WTC11 (cell line): ENCODE data around the gene DERA. TPM values are rescaled to one million over a fixed set of nuclear protein-coding genes. Genes with fewer than 3 reads are reported as not detected.
A peak's percentile ranks its signal among the peaks of the same experiment; 100 is the strongest.

Source experiments
- ATAC-seq: fragments of 200-7000 bp; cut with Tn5 transposase; 2 replicates; pipeline ENCODE4 v1.10.0; 2021; ENCODE audit warnings: mild to moderate bottlenecking, moderate library complexity
- CTCF ChIA-PET: fragments of 300-600 bp; sonication (Branson Sonifier 250); formaldehyde crosslinking; loops from one replicate; lab custom pipeline; 2021; ENCODE audit warnings: antibody characterized with exemption; lab: Charles Lee
- POLR2A ChIA-PET: fragments of 350-600 bp; sonication (Branson Sonifier 250); formaldehyde crosslinking; loops from one replicate; lab custom pipeline; 2021; ENCODE audit warnings: antibody characterized with exemption; lab: Charles Lee
- DNase-seq: peaks from one replicate; pipeline ENCODE4 v3.0.0; 2021; ENCODE audit warnings: low spot score
- H3K27ac Mint-ChIP-seq: 2 replicates; pipeline ENCODE4 v1.8.0; 2021; ENCODE audit warnings: mixed read lengths
- H3K27me3 Mint-ChIP-seq: 2 replicates; pipeline ENCODE4 v1.8.0; 2021; ENCODE audit warnings: low read depth, mild to moderate bottlenecking, moderate library complexity, mixed read lengths
- H3K36me3 Mint-ChIP-seq: 2 replicates; pipeline ENCODE4 v1.8.0; 2021; ENCODE audit warnings: mixed read lengths
- H3K4me1 Mint-ChIP-seq: 2 replicates; pipeline ENCODE4 v1.8.0; 2022; ENCODE audit warnings: mixed read lengths
- H3K4me3 Mint-ChIP-seq: 2 replicates; pipeline ENCODE4 v1.8.0; 2021; ENCODE audit warnings: mild to moderate bottlenecking, moderate library complexity, mixed read lengths
- H3K9me3 Mint-ChIP-seq: 2 replicates; pipeline ENCODE4 v1.8.0; 2021; ENCODE audit warnings: mixed read lengths
- AFF4 ChIP-seq: sonication (generic); formaldehyde crosslinking; IDR thresholded peaks from 2 replicates; pipeline ENCODE4 v1.8.1; 2023; ENCODE audit warnings: mild to moderate bottlenecking, missing genetic modification reagents, borderline replicate concordance
- ATF6 ChIP-seq: sonication (generic); formaldehyde crosslinking; IDR thresholded peaks from 2 replicates; pipeline ENCODE4 v1.8.1; 2023; ENCODE audit warnings: mild to moderate bottlenecking, missing genetic modification reagents
- CDX4 ChIP-seq: fragments of 250-450 bp; sonication (Bioruptor Pico); IDR thresholded peaks from 2 replicates; pipeline ENCODE4 v1.9.0; 2021; ENCODE audit warnings: moderate library complexity, mild to moderate bottlenecking, inconsistent platforms, borderline replicate concordance
- E2F1 ChIP-seq: sonication (generic); formaldehyde crosslinking; IDR thresholded peaks from 2 replicates; pipeline ENCODE4 v1.8.0; 2022; ENCODE audit warnings: mild to moderate bottlenecking, missing genetic modification reagents
- E2F4 ChIP-seq: sonication (generic); formaldehyde crosslinking; IDR thresholded peaks from 2 replicates; pipeline ENCODE4 v1.8.1; 2022; ENCODE audit warnings: low read depth, mild to moderate bottlenecking, moderate library complexity, missing genetic modification reagents, borderline replicate concordance
- ELF4 ChIP-seq: sonication (generic); formaldehyde crosslinking; IDR thresholded peaks from 2 replicates; pipeline ENCODE4 v1.8.1; 2022; ENCODE audit warnings: low read depth, mild to moderate bottlenecking, moderate library complexity, missing genetic modification reagents
- EMX1 ChIP-seq: fragments of 250-450 bp; sonication (Bioruptor Pico); IDR thresholded peaks from 2 replicates; pipeline ENCODE4 v1.8.0; 2021; ENCODE audit warnings: mild to moderate bottlenecking
- FOXJ3 ChIP-seq: sonication (generic); formaldehyde crosslinking; IDR thresholded peaks from 2 replicates; pipeline ENCODE4 v1.9.0; 2021; ENCODE audit warnings: missing genetic modification reagents, mild to moderate bottlenecking, borderline replicate concordance
- IRF2 ChIP-seq: sonication (generic); formaldehyde crosslinking; IDR thresholded peaks from 2 replicates; pipeline ENCODE4 v1.8.0; 2022; ENCODE audit warnings: low read depth, missing genetic modification reagents, borderline replicate concordance
- JUN ChIP-seq: sonication (generic); formaldehyde crosslinking; IDR thresholded peaks from 2 replicates; pipeline ENCODE4 v1.8.0; 2023; ENCODE audit warnings: mild to moderate bottlenecking, missing genetic modification reagents
- MAX ChIP-seq: sonication (generic); formaldehyde crosslinking; IDR thresholded peaks from 2 replicates; pipeline ENCODE4 v1.8.0; 2022; ENCODE audit warnings: mild to moderate bottlenecking, missing genetic modification reagents
- NFATC4 ChIP-seq: fragments of 250-450 bp; sonication (Bioruptor Pico); IDR thresholded peaks from 2 replicates; pipeline ENCODE4 v1.9.0; 2021; ENCODE audit warnings: mild to moderate bottlenecking
- NFYB ChIP-seq: sonication (generic); formaldehyde crosslinking; conservative IDR thresholded peaks from 2 replicates; pipeline ENCODE4 v1.8.0; 2022; ENCODE audit warnings: low read depth, missing genetic modification reagents
- SMAD4 ChIP-seq: sonication (generic); formaldehyde crosslinking; IDR thresholded peaks from 2 replicates; pipeline ENCODE4 v1.8.0; 2022; ENCODE audit warnings: mild to moderate bottlenecking, missing genetic modification reagents
- TCF7 ChIP-seq: sonication (generic); formaldehyde crosslinking; IDR thresholded peaks from 2 replicates; pipeline ENCODE4 v1.8.0; 2022; ENCODE audit warnings: mild to moderate bottlenecking, low read depth, missing genetic modification reagents, moderate library complexity
- ZBTB21 ChIP-seq: sonication (generic); formaldehyde crosslinking; IDR thresholded peaks from 2 replicates; pipeline ENCODE4 v1.8.1; 2023; ENCODE audit warnings: mild to moderate bottlenecking, missing genetic modification reagents, borderline replicate concordance
- ZBTB43 ChIP-seq: sonication (generic); formaldehyde crosslinking; IDR thresholded peaks from 2 replicates; pipeline ENCODE4 v1.8.1; 2023; ENCODE audit warnings: mild to moderate bottlenecking, missing genetic modification reagents
- ZNF396 ChIP-seq: fragments of 250-450 bp; sonication (Bioruptor Pico); IDR thresholded peaks from 2 replicates; pipeline ENCODE4 v1.8.0; 2021; ENCODE audit warnings: mild to moderate bottlenecking, moderate library complexity, borderline replicate concordance
- total RNA-seq: library from RNA; stranded (reverse); gene quantifications from 3 replicates; pipeline ENCODE4 v1.2.3, GENCODE V29; 2021

The DERA gene
- total RNA-seq, 1 experiment from 2014 or later: 22.4 TPM

GRCh38 chr12:15879413-15879812, 31.7 kb upstream of the DERA start (continued):
- TF ChIP-seq ATF6 (CRISPR knock-in tag) (no peak), SMAD4 (no peak), ZBTB43 (CRISPR knock-in tag) (no peak), MAX (CRISPR knock-in tag) (no peak)

GRCh38 chr12:15880721-15881120, 30.4 kb upstream of the DERA start:
- TF ChIP-seq CDX4: peak; percentile 31; the same call in 1 of the 2 replicates
- TF ChIP-seq FOXJ3 (CRISPR knock-in tag): no peak
- H3K4me1 Mint-ChIP-seq: peaks cover 36% of the 10 kb centered on the region
- peak overlapping the region; percentile 51 for H3K27ac Mint-ChIP-seq
- DNase-seq (no peak), ATAC-seq (no peak)
- no peaks in the 10 kb centered on the region for H3K27me3 Mint-ChIP-seq
- H3K4me3 Mint-ChIP-seq: peak overlapping the region; percentile 94
- H3K9me3 Mint-ChIP-seq: peaks cover 9% of the 10 kb centered on the region
- ChIA-PET POLR2A (no interaction called here), CTCF (no interaction called here)
- peaks cover 19% of the 10 kb centered on the region for H3K36me3 Mint-ChIP-seq

- peak; percentile 93 for ATAC-seq
- POLR2A ChIA-PET: interaction anchor here (1.4 kb wide), 1 partner anchor 29 kb away, joined by 5 read pairs; the partner anchor contains the start of gene DERA
- Mint-ChIP-seq H3K9me3 (peaks cover 9% of the 10 kb centered on the region), H3K4me1 (peaks cover 31% of the 10 kb centered on the region), H3K36me3 (peaks cover 35% of the 10 kb centered on the region), H3K4me3 (peak within 1 kb of the TSS; percentile 94), H3K27me3 (no peaks in the 10 kb centered on the region), H3K27ac (peak within 1 kb of the TSS; percentile 98)
- DNase-seq: peak; percentile 96
- CTCF ChIA-PET: interaction anchor here (0.6 to 2.3 kb wide), 4 partner anchors 17 to 28 kb away, joined by 3 to 10 read pairs (median 4); no protein-coding TSS in a partner anchor
- TF ChIP-seq ZBTB21 (CRISPR knock-in tag): peak; percentile 80; the same call in 1 of the 2 replicates
- TF ChIP-seq IRF2 (CRISPR knock-in tag): no peak
- TF ChIP-seq JUN (CRISPR knock-in tag): 0 out of 2 replicates have a peak, but pooled peaks have one; percentile 13
- TF ChIP-seq SMAD4: no peak
- no peak for TF ChIP-seq NFATC4 (CRISPR knock-in tag)
- TF ChIP-seq E2F1 (CRISPR knock-in tag): no peak
- no peak for TF ChIP-seq ZNF396 (CRISPR knock-in tag)
- TF ChIP-seq AFF4: no peak
- no peak for TF ChIP-seq FOXJ3 (CRISPR knock-in tag)
- TF ChIP-seq TCF7 (CRISPR knock-in tag): no peak
- peak; percentile 12; the same call in 1 of the 2 replicates for TF ChIP-seq NFYB
- TF ChIP-seq E2F4 (CRISPR knock-in tag): no peak
- TF ChIP-seq ELF4 (CRISPR knock-in tag): no peak
- no peak for TF ChIP-seq EMX1 (CRISPR knock-in tag)
Observed at GRCh38 chr12:15882118-15882971, 28.8 kb upstream of the DERA start, which contains the start of gene STRAP. TSS of gene STRAP (plus strand) at chr12:15882387. CDS start at chr12:15882708, 321 bp downstream.
